ENCODE results near the gene CAMK2G.

DNA sequence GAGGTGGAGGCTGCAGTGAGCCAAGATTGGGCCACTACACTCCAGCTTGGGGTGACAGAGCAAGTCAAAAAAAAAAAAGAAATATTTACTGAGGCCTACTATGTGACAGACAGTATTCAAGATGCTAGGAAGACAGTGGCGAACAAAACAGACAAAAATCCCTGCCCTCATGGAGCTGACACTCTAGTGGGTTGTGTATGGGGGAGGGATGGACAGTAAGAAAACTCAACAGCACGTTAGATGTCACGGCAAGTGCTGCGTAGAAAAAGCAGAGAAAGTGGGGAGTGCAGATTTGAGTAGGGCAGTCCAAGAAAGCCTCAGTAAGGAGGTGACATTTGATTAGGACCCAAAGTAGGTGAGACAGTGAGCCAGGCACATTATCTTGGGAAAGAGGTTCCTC is 10.1 kb downstream of the CAMK2G start:
- TF ChIP-seq ZBTB7A (IDR thresholded peaks at IDR 0.05; ENCODE audit: low read depth) = no peak
- TF ChIP-seq EP300 (IDR thresholded peaks at IDR 0.05; ENCODE audit: borderline replicate concordance) = no peak
- no peak for TF ChIP-seq EGR1 (IDR thresholded peaks at IDR 0.05)
